ENCODE results near the gene LACTBL1. TPM values are rescaled to one million over a fixed set of nuclear protein-coding genes. Genes with fewer than 3 reads are reported as not detected.
"Not testable (repeated sequence)": the region's sequence is repeated elsewhere in the genome, so short reads cannot be mapped to it uniquely, and the experiment has no call there.

LACTBL1 gene
- total and polyA plus RNA-seq, 2 donors (not counting 1 experiment from before 2014, with no cell fraction given): not detected

- no peaks in the 10 kb centered on the region for H3K79me2 ChIP-seq (ENCODE audit: control insufficient read depth, insufficient read depth, low read length)
- no peak overlapping the region for H3K4me3 ChIP-seq (replicated peaks in 1 of 4; ENCODE audit: control extremely low read depth in 1 of 4, insufficient read depth in 1 of 4, low read depth in 3 of 4, low read length in 4 of 4)
- H3K27ac ChIP-seq (ENCODE audit: insufficient read depth, low read length): no peak overlapping the region
- no peaks in the 10 kb centered on the region for H3K36me3 ChIP-seq (ENCODE audit: control insufficient read depth, insufficient read depth, low read length)
- no peaks in the 10 kb centered on the region for H3K9me3 ChIP-seq (ENCODE audit: control insufficient read depth, insufficient read depth, low read depth, low read length)
- no peak overlapping the region for H3K9ac ChIP-seq (ENCODE audit: insufficient read depth, low read length)
- H2AFZ ChIP-seq (ENCODE audit: low read length): no peak overlapping the region
- no peaks in the 10 kb centered on the region for H3K4me1 ChIP-seq (ENCODE audit: control insufficient read depth, extremely low read depth, insufficient read depth, low read length)
- H3K27me3 ChIP-seq (ENCODE audit: control insufficient read depth, insufficient read depth, low read length): no peaks in the 10 kb centered on the region
- no peak for TF ChIP-seq CTCF (conservative IDR thresholded peaks at IDR 0.05 in 1 of 2, IDR thresholded peaks at IDR 0.05 in 1 of 2; ENCODE audit: low read depth in 1 of 2, low read length in 2 of 2)
- TF ChIP-seq EZH2 (IDR thresholded peaks at IDR 0.05; ENCODE audit: low read length, missing control alignments): no peak
- no peaks in the 10 kb centered on the region for H4K20me1 ChIP-seq (ENCODE audit: control insufficient read depth, extremely low read depth, insufficient read depth, low read length)
- no peak for DNase-seq (ENCODE audit: low read depth in 2 of 2)
- H3K4me2 ChIP-seq (ENCODE audit: extremely low read depth, insufficient read depth, low read length): no peak overlapping the region
Measured at GRCh38 chr1:22983944-22984343, 11.3 kb upstream of the LACTBL1 start.

GRCh38 chr1:22980471-22980790, 7.8 kb upstream of the LACTBL1 start:
- not testable (repeated sequence) for H3K9ac ChIP-seq (ENCODE audit: insufficient read depth, low read length); DNase-seq (ENCODE audit: low read depth in 2 of 2); H3K9me3 ChIP-seq (ENCODE audit: control insufficient read depth, insufficient read depth, low read depth, low read length); H3K36me3 ChIP-seq (ENCODE audit: control insufficient read depth, insufficient read depth, low read length); H4K20me1 ChIP-seq (ENCODE audit: control insufficient read depth, extremely low read depth, insufficient read depth, low read length); H2AFZ ChIP-seq (ENCODE audit: low read length); H3K4me1 ChIP-seq (ENCODE audit: control insufficient read depth, extremely low read depth, insufficient read depth, low read length); H3K4me2 ChIP-seq (ENCODE audit: extremely low read depth, insufficient read depth, low read length); H3K27ac ChIP-seq (ENCODE audit: insufficient read depth, low read length); H3K79me2 ChIP-seq (ENCODE audit: control insufficient read depth, insufficient read depth, low read length); H3K27me3 ChIP-seq (ENCODE audit: control insufficient read depth, insufficient read depth, low read length); H3K4me3 ChIP-seq (replicated peaks in 1 of 4; ENCODE audit: control extremely low read depth in 1 of 4, insufficient read depth in 1 of 4, low read depth in 3 of 4, low read length in 4 of 4)

GRCh38 chr1:22978299-22978698, 5.6 kb upstream of the LACTBL1 start:
- H3K9ac ChIP-seq (ENCODE audit: insufficient read depth, low read length): no peak overlapping the region
- no peaks in the 10 kb centered on the region for H3K27me3 ChIP-seq (ENCODE audit: control insufficient read depth, insufficient read depth, low read length)
- TF ChIP-seq EZH2 (IDR thresholded peaks at IDR 0.05; ENCODE audit: low read length, missing control alignments) (no peak), CTCF (conservative IDR thresholded peaks at IDR 0.05 in 1 of 2, IDR thresholded peaks at IDR 0.05 in 1 of 2; ENCODE audit: low read depth in 1 of 2, low read length in 2 of 2) (no peak)
- no peaks in the 10 kb centered on the region for H4K20me1 ChIP-seq (ENCODE audit: control insufficient read depth, extremely low read depth, insufficient read depth, low read length)
- H3K79me2 ChIP-seq (ENCODE audit: control insufficient read depth, insufficient read depth, low read length): no peaks in the 10 kb centered on the region
- DNase-seq (ENCODE audit: low read depth in 2 of 2): peak; percentile 51 to 83
- no peaks in the 10 kb centered on the region for H3K9me3 ChIP-seq (ENCODE audit: control insufficient read depth, insufficient read depth, low read depth, low read length)
- H3K4me1 ChIP-seq (ENCODE audit: control insufficient read depth, extremely low read depth, insufficient read depth, low read length): no peaks in the 10 kb centered on the region
- H3K4me2 ChIP-seq (ENCODE audit: extremely low read depth, insufficient read depth, low read length): no peak overlapping the region
- H3K27ac ChIP-seq (ENCODE audit: insufficient read depth, low read length): no peak overlapping the region
- H3K4me3 ChIP-seq (replicated peaks in 1 of 4; ENCODE audit: control extremely low read depth in 1 of 4, insufficient read depth in 1 of 4, low read depth in 3 of 4, low read length in 4 of 4): no peak overlapping the region
- no peaks in the 10 kb centered on the region for H3K36me3 ChIP-seq (ENCODE audit: control insufficient read depth, insufficient read depth, low read length)
- no peak overlapping the region for H2AFZ ChIP-seq (ENCODE audit: low read length)
